G401 (cell line): ENCODE data around the gene EIF3M. TPM values are rescaled to one million over a fixed set of nuclear protein-coding genes. Genes with fewer than 3 reads are reported as not detected.
"Not testable (repeated sequence)": the region's sequence is repeated elsewhere in the genome, so short reads cannot be mapped to it uniquely, and the experiment has no call there.

ENCODE experiments used
- DNase-seq: peaks from one replicate; pipeline ENCODE4 v3.0.0-alpha.2; 2015; ENCODE audit warnings: low spot score
- in situ Hi-C: cut with HindIII; loops from 2 replicates; pipeline ENCODE4 v1.10.0; 2016; ENCODE audit warnings: low sequenced_read_pairs, mixed read lengths
- total RNA-seq: library from RNA; depleted of rRNA; stranded (reverse); fragments of >200 nt; shearing (Covaris generic); gene quantifications from 2 replicates; pipeline ENCODE4 v1.2.3, GENCODE V29; 2014; rRNA removed

The EIF3M gene
- total RNA-seq, 1 experiment from 2014 or later, result 862 TPM

GRCh38 chr11:32586576-32587190, 3.1 kb downstream of the EIF3M start:
- in situ Hi-C loops, result no loop called here

DNA sequence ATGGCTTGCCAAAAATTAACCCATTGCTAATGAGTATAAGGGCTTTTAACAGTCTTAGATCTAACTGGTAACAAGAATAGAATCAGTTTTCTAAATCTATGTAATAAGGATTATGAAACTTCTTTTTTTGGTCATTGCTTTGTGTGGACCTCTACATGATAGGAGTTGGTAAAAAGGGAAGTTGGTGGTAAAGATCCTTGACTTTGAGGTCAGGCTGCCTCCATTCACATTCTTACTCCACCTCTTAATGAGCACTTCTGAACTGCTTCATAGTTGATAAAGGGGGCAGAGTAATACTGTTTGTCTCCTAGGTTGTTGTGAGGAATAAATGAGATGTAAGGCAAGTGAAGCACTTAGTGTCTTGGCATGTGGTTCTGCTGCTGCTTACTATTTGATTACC, 10.6 kb downstream of the EIF3M start:
- DNase-seq, result no peak
- in situ Hi-C loops, result no loop called here

More at GRCh38 chr11:32586576-32587190, 3.1 kb downstream of the EIF3M start:
- no peak for DNase-seq

GRCh38 chr11:32596114-32596513, 12.5 kb downstream of the EIF3M start:
- in situ Hi-C loops, DNase-seq: not testable (repeated sequence)

- in situ Hi-C loops, result no loop called here
- DNase-seq, result no peak
Measured at GRCh38 chr11:32597921-32598320, 14.3 kb downstream of the EIF3M start.

DNA sequence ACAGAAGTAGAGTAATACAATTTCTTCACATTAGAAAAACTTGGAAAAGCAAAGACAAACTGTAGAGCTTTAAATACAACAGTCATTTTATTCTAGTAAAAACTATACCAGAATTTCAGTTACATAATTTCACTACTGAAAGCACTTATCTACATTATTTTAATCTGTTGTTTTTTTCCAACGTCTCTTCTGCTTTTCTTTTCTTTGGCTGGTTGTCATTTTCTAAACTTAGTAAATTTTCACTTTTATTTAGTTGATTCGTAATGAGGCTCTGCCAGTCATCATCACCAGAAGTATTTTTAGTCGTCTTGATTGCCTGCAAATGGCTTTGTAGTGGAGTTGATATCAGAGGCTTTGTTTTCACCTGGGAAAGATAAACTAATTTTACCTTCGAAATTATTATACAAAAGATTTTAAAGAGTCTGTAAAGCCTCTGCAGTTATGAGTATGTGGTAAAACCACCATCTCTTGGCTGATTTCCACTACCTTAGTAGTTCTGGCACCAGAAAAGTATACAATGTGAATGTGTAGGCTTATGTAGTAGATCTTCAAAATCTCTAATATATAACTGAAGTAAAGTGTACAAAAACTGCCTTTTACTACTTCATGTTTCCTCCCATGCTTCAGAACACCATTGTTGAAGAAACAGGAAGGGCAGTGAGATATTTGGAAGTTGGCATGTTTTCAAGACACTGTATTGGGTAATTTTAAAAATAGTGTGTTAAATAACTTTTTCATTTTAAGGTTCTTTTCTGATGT, 19.2 kb downstream of the EIF3M start:
- DNase-seq, result no peak
- in situ Hi-C loops, result no loop called here

DNA sequence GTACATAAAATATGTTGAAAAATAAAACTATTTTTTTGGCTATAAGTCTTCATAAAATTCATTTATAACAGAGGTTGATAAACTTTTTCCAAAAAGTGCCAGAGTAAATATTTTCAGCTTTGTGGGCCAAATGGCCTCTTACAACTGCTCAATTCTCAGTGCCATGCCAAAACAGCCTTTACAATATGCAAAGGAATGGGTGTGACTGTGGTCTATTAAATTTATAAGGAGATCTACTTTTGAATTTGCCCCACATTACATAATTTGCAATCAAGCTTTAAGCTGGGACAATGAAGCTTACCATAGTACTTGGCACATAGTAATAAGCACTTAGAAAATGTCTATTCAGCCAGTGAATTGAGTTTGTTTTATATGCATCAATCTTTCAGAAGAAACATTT, 22.6 kb downstream of the EIF3M start:
- DNase-seq, result no peak
- in situ Hi-C loops, result no loop called here

DNA sequence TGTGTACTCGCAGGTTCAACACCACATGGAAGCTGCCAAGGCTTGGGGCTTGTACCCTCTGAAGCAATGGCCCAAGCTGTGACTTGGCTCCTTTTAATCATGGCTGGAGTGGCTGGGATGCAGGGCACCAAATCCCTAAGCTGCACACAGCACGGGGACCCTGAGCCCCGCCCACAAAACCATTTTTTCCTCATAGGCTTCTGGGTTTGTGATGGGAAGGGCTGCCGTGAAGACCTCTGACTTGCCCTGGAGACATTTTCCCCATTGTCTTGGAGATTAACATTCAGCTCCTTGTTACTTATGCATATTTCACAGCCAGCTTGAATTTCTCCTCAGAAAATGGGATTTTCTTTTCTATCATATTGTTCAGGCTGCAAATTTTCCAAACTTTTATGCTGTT, 25.2 kb downstream of the EIF3M start:
- in situ Hi-C loops, DNase-seq: not testable (repeated sequence)

DNA sequence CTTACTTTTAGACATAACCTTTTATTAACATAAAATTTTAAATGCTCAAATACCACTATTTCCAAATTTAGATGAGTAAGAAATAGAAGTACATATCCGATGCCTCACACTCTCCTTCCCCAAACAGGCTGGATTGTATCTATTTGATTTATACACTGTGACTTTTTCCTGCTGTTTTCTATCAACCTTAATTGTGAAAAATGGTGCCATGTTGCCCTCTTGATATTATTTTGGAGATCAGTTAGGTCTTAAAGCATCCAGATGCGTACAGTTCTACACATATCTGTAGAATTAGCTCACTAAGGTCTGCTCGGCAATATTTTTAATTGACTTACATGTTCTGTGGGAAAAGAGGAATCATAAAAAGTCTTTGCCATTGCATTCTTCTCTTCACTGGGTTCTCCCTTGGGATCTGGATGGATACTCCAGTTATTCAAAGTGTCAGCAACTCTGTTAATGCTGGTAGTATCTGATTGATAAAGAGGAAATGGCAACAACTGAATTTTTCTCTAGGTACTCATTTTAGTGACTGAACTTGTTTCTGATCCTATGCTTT, 27.2 kb downstream of the EIF3M start:
- in situ Hi-C loops, result no loop called here
- DNase-seq, result no peak

DNA sequence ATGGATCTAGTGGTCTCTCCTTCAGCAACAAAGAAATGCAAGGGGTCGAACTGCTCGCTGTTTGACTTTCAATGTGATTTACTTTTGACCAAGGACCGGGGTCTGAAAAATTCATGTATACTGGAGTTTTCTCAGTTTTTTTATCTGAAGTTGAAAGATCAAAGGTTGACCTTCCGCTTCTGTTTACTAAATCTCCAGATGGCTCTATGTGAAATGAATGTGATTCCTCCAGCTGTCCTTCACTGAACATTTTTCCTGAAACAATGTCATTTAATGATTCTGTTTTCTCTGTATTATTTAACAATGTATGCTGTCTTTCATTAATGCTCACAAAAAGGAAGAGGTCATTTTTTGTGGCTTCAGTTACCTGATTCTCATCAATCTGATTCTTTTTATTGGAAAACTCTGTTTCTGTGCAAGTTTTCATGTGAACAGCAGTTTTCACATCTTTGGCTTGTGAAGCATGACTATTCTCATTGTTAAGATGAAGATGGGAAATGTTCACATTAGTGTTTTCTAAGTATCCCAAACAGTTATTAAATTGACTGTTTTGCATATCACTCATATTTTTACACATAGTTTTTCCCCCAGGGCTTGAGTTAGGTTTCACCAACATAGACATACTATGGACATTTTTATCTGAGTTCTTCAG, 30.0 kb downstream of the EIF3M start:
- no peak for DNase-seq
- in situ Hi-C loops, result no loop called here

- DNase-seq, result no peak
- in situ Hi-C loops, result no loop called here
Measured at GRCh38 chr11:32615422-32615821, 31.8 kb downstream of the EIF3M start.

DNA sequence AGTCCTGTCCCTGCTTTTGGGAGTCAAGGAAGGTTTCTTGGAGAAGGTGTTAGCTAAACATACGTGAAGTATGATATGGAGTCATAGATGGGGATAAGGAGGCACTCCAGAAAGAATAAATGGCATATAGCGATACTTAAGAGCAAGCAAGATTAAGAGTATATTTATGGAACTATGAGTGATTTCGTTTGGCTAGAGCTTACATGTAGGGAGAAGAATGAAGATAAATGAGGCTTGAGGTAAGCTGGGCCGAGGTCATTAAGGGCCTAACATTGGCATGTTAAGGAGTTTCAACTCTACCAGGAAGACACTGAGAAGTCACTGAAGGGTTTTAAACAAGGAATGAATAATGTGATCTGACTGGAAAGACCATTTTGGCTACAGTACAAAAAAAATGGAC, 33.3 kb downstream of the EIF3M start:
- no peak for DNase-seq
- in situ Hi-C loops, result no loop called here

- DNase-seq, result no peak
- in situ Hi-C loops, result no loop called here
Measured at GRCh38 chr11:32630844-32631243, 47.2 kb downstream of the EIF3M start.

DNA sequence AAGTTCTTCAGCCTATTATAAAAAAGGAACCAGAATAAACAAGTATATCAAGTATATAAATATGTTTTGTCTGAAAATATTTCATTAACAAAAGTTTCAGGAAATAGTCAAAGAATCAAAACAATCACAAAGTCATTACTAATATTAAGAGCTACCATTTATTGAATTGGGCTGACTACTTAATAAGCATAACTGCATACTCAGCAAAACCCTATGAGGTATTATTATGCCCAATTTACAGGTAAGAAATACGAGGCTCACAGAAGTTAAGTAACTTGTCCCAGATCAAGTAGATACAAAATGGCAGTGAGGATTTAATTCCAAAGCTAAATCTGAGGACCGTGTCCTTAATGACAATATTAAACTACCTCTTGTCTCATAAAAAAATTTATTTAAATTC, 52.2 kb downstream of the EIF3M start:
- in situ Hi-C loops, result no loop called here
- no peak for DNase-seq

- in situ Hi-C loops, result no loop called here
- no peak for DNase-seq
Measured at GRCh38 chr11:32641361-32641760, 57.7 kb downstream of the EIF3M start.

DNA sequence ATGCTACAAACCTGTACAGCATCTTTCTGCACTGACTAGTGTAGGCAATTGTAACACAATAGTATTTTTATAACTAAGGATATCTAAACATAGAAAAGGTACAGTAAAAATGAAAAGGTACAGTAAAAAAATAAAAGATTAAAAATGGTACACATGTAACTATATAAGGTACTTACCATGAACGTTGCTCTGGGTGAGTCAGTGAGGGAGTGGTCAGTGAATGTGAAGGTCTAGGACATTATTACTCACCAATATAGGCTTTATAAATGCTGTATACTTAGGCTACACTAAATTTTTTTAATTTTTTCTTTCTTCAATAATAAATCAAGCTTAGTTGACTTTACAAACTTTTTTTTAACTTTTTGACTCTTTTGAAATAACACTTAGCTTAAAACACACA, 59.9 kb downstream of the EIF3M start:
- in situ Hi-C loops, result no loop called here
- no peak for DNase-seq

Other genes starting within 250 kb of the EIF3M start
- gene WT1, start 148.3 kb upstream of the EIF3M start, total RNA-seq, result not detected in 2 replicates
- gene CCDC73, start 210.8 kb downstream of the EIF3M start, total RNA-seq, result not detected in 2 replicates
- gene PRRG4, start 246.1 kb downstream of the EIF3M start, total RNA-seq, result under 0.01 and 0.51 TPM in 2 replicates